ENCODE data around the gene NDST4.

NDST4 gene

DNA sequence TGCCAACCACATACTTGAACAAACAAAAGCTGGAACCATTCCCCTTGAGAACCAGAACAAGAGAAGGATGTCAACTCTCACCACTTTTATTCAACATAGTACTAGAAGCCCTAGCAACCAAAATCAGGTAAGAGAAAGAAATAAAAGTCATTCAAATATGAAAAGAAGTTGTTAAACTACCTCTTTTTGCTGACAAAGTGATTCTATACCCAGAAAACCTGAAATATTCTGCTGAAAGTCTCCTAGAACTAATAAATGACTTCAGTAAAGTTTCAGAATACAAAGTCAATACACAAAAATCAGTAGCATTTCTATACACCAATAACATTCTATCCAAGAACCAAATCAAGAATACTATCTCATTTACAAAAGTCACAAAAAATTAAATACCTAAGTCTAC lies 327.9 kb downstream of the NDST4 start:
- no peaks in the 10 kb centered on the region for H3K9me3 ChIP-seq (ENCODE audit: control insufficient read depth, insufficient read depth, low read length)
- H3K36me3 ChIP-seq (ENCODE audit: control insufficient read depth, insufficient read depth, low read length) = no peaks in the 10 kb centered on the region
- no peak overlapping the region for H3K9ac ChIP-seq (ENCODE audit: low read depth, low read length)

GRCh38 chr4:114783215-114783595 lies 330.2 kb downstream of the NDST4 start:
- Histone ChIP-seq H3K27ac (ENCODE audit: low read depth, low read length) (peak overlapping the region; percentile 30), H3K36me3 (ENCODE audit: control insufficient read depth, insufficient read depth, low read length) (no peaks in the 10 kb centered on the region), H3K4me3 (ENCODE audit: low read depth, low read length) (peak overlapping the region; percentile 10; the same call in 1 of the 2 replicates), H3K27me3 (ENCODE audit: control insufficient read depth, insufficient read depth, low read length) (no peaks in the 10 kb centered on the region), H3K9ac (ENCODE audit: low read depth, low read length) (no peak overlapping the region), H3K9me3 (ENCODE audit: control insufficient read depth, insufficient read depth, low read length) (no peaks in the 10 kb centered on the region), H3K4me1 (ENCODE audit: control insufficient read depth, insufficient read depth, low read length) (peaks cover 26% of the 10 kb centered on the region)

More for the DNA sequence above, 327.9 kb downstream of the NDST4 start:
- Histone ChIP-seq H3K27ac (ENCODE audit: low read depth, low read length) (no peak overlapping the region), H3K4me1 (ENCODE audit: control insufficient read depth, insufficient read depth, low read length) (peaks cover 23% of the 10 kb centered on the region), H3K27me3 (ENCODE audit: control insufficient read depth, insufficient read depth, low read length) (no peaks in the 10 kb centered on the region), H3K4me3 (ENCODE audit: low read depth, low read length) (no peak overlapping the region)

GRCh38 chr4:114782415-114783214 lies 330.8 kb downstream of the NDST4 start:
- peak overlapping the region; percentile 81 for H3K27ac ChIP-seq (ENCODE audit: low read depth, low read length)
- no peaks in the 10 kb centered on the region for H3K27me3 ChIP-seq (ENCODE audit: control insufficient read depth, insufficient read depth, low read length)
- no peaks in the 10 kb centered on the region for H3K36me3 ChIP-seq (ENCODE audit: control insufficient read depth, insufficient read depth, low read length)
- peak overlapping the region; percentile 10; the same call in 1 of the 2 replicates for H3K4me3 ChIP-seq (ENCODE audit: low read depth, low read length)
- H3K9ac ChIP-seq (ENCODE audit: low read depth, low read length) = no peak overlapping the region
- peaks cover 26% of the 10 kb centered on the region for H3K4me1 ChIP-seq (ENCODE audit: control insufficient read depth, insufficient read depth, low read length)
- H3K9me3 ChIP-seq (ENCODE audit: control insufficient read depth, insufficient read depth, low read length) = no peaks in the 10 kb centered on the region

DNA sequence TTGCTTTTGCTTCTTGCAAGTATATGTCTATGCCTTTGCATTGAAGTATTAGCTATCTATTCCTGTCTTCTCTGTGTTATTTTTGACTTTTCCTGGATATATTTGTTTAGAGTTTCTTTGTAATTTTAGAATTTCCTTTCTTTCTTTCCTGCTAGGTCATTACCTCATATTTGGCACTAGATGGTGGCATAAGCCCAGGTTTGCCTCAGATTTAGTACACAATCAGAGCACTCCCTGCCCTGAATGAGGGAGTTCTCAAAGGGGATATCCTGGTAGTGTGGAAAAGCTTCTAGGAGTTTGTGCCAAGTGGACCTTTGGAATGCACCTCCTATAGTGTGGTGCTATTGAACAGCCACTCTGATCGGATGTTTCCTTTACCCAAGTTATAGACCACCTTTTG lies 333.2 kb downstream of the NDST4 start:
- Histone ChIP-seq H3K27ac (ENCODE audit: low read depth, low read length) (no peak overlapping the region), H3K36me3 (ENCODE audit: control insufficient read depth, insufficient read depth, low read length) (no peaks in the 10 kb centered on the region), H3K9ac (ENCODE audit: low read depth, low read length) (no peak overlapping the region), H3K9me3 (ENCODE audit: control insufficient read depth, insufficient read depth, low read length) (no peaks in the 10 kb centered on the region), H3K4me3 (ENCODE audit: low read depth, low read length) (no peak overlapping the region), H3K4me1 (ENCODE audit: control insufficient read depth, insufficient read depth, low read length) (peaks cover 30% of the 10 kb centered on the region), H3K27me3 (ENCODE audit: control insufficient read depth, insufficient read depth, low read length) (no peaks in the 10 kb centered on the region)

Data from HUES48 (cell line).